Measurements from ENCODE around the gene VPS45.
"Not testable (repeated sequence)": the region's sequence is repeated elsewhere in the genome, so short reads cannot be mapped to it uniquely, and the experiment has no call there.

Gene VPS45

GRCh38 chr1:150160964-150161621 lies 93.5 kb downstream of the VPS45 start:
- no peak for DNase-seq (ENCODE audit: low spot score)

GRCh38 chr1:150161747-150162581 lies 94.4 kb downstream of the VPS45 start:
- no peak for DNase-seq (ENCODE audit: low spot score)

DNA sequence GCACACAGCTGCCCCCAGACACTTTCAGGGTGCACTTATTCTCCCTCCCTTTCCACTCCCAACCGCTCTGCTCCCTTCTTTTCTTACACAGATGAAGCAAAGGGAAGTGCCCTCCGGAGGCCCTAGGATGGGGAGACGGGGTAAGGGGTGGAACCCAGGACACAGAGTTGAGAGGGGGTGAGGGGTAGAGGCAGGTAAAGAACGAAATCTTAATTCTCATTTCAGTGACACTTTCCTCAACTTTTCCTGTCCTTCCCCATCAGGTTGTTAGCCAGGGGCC lies 94.9 kb downstream of the VPS45 start:
- peak; percentile 66 for DNase-seq (ENCODE audit: low spot score)

GRCh38 chr1:150162862-150163706 lies 95.5 kb downstream of the VPS45 start:
- DNase-seq (ENCODE audit: low spot score), result peak; percentile 99

DNA sequence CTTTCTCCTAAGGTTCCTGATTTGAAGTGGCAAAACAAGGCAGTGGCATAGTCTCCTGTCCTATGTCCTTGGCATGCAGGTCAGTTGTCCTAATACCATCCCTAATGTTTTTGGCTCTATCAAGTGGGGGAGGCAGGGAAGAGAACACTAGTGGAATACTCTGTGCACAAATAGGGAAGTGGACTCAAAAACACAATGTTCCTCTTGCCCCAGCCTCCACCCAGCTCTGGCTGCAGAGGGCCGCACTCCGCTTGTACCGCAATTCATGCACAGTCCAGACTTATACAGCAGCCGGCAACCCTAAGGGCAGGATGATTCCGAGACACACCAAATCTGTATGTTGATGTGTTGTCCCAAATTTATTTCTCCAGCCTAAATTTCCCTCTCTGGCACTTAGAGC lies 96.6 kb downstream of the VPS45 start:
- DNase-seq (ENCODE audit: low spot score), result no peak

GRCh38 chr1:150164779-150165178 lies 97.2 kb downstream of the VPS45 start:
- no peak for DNase-seq (ENCODE audit: low spot score)

- DNase-seq (ENCODE audit: low spot score), result peak; percentile 79
These were observed 98.3 kb downstream of the VPS45 start for GRCh38 chr1:150165622-150166612.

DNA sequence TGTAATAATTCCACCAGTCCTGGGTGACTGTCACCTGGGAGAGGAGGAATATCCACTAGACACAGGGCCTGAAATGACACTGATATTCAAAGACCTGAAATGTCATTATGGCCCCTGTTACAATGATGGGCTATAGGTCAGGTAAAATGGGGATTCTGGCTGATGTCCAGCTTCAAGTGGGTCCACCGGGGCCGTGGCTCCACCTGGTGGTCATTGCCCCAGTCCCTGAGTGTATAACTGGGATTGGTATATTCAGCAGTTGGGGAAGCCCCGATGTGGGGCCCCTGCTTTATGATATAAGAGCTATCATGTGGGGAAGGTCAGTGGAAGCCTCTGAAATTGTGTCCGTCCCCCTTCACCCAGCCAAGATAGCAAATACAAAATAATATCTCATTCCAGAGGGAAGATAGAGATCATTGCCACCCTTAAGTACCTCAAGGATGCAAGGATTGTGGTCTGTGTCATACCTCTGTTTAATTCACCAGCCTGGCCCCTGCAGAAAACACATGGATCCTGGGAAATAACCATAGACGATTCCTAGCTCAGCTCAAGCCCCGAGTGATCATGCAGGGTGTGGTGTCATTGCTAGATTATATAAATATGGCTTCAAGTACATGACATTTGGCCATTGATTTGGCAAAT lies 101.5 kb downstream of the VPS45 start:
- peak; percentile 82 for DNase-seq (ENCODE audit: low spot score)

- DNase-seq (ENCODE audit: low spot score), result no peak
These were observed 104.2 kb downstream of the VPS45 start for GRCh38 chr1:150171801-150172200.

- no peak for DNase-seq (ENCODE audit: low spot score)
These were observed 105.6 kb downstream of the VPS45 start for GRCh38 chr1:150173141-150173585.

GRCh38 chr1:150176593-150176992 lies 109.0 kb downstream of the VPS45 start:
- DNase-seq (ENCODE audit: low spot score), result no peak

- DNase-seq (ENCODE audit: low spot score), result no peak
These were observed 111.0 kb downstream of the VPS45 start for GRCh38 chr1:150178548-150178947.

- DNase-seq (ENCODE audit: low spot score), result no peak
These were observed 112.3 kb downstream of the VPS45 start for GRCh38 chr1:150179867-150180266.

- no peak for DNase-seq (ENCODE audit: low spot score)
These were observed 112.9 kb downstream of the VPS45 start for GRCh38 chr1:150180474-150180873.

- DNase-seq (ENCODE audit: low spot score), result no peak
These were observed 114.7 kb downstream of the VPS45 start for GRCh38 chr1:150182247-150182646.

GRCh38 chr1:150183061-150183460 lies 115.5 kb downstream of the VPS45 start:
- no peak for DNase-seq (ENCODE audit: low spot score)

DNA sequence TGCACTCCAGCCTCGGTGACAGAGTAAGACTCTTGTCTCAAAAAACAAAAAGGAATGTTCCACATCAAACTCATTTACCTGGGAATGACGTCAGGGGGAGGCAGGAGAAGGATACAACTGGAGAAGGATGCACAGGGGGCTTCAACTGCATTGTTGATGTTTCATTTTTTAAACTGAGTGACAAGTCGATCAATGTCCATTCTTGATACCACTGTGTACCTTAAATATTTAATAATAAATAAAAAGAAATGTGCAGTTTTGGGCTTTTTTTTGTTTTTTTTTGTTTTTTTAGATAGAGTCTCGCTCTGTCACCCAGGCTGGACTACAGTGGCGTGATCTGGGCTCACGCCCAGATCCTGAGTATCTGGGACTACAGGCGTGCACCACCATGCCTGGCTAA lies 117.9 kb downstream of the VPS45 start:
- no peak for DNase-seq (ENCODE audit: low spot score)

DNA sequence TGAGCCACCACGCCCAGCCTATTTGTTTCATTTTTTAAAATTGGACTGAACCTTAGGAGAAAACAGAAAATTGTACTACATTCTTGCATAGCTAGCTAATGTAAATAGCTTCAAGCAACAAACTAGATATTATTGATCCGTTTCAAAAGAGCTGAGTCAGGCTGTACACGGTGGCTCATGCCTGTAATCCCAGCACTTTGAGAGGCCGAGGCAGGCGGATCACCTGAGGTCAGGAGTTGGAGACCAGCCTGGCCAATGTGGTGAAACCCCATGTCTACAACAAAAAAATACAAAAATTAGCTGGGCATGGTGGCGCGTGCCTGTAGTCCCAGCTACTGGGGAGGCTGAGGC lies 118.8 kb downstream of the VPS45 start:
- DNase-seq (ENCODE audit: low spot score), result not testable (repeated sequence)

DNA sequence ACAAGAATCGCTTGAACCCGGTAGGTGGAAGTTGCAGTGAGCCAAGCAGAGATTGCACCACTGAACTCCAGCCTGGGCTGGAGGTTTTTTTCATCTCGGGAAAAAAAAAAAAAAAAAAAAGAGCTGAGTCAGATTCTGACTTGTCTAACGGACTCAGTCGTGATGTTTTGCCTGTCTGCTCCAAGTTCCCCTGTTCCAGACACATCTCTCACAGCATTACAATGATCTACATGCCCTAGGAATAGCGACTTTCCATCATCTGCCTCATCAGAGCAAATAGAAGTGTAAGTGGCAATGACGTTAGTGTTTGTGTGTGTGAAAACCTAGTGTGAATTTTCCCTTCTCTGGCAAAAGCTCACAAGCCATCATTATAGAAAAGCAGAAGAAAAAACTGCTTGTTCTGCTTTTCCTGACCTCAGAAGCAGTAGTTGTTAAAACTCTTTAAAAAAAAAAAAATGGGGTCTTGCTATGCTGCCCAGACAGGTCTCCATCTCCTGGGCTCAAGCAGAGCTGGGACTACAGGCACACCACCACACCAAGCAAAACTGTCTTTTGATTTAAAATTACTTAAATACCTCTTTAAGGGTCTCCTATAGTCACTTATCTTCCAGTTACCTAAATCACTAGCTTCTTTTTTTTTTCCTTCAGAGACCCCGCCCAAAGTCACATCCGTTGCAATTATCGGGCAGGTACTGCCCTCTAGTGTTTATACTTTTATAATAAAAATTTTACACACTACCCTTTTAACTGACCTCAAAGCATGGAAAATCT lies 119.4 kb downstream of the VPS45 start:
- peak; percentile 62 for DNase-seq (ENCODE audit: low spot score)

DNA sequence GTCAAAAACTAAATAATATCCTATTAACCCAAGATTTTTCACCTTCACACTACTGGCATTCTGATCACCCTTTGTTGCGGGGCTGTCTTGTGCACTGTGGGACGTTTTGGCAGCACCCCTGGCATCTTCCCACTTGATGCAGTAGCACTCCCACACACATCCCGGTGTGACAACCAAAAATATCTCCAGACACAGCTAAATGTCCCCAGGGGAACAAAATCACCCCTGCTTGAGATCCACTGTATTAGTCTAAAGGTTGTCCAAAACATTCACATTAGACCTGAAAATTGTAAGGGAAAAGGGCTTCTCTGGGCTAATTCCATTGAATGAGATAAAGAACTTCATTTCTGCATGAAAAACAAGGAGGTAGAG lies 120.0 kb downstream of the VPS45 start:
- no peak for DNase-seq (ENCODE audit: low spot score)
